Astrocyte (in vitro differentiated cells and primary cell): ENCODE measurements around the gene IGSF21. TPM values are rescaled to one million over a fixed set of nuclear protein-coding genes. Genes with fewer than 3 reads are reported as not detected.

ENCODE experiments used
- DNase-seq: peaks from one replicate; pipeline ENCODE4 v3.0.0-alpha.2; 2010; ENCODE audit warnings: low read depth
- FAIRE-seq: peaks from 2 replicates; lab custom pipeline; 2011; peaks lifted over from hg19 to GRCh38; lab: Jason Lieb, UNC
- H2AFZ ChIP-seq: 2 replicates; pipeline ENCODE4 v1.6.0; 2012; ENCODE audit warnings: low read depth, low read length, inconsistent platforms
- H3K27ac ChIP-seq: 2 replicates; pipeline ENCODE4 v1.5.1; 2011; ENCODE audit warnings: low read depth, low read length, inconsistent platforms
- H3K27me3 ChIP-seq: 2 replicates; pipeline ENCODE4 v1.6.0; 2011; ENCODE audit warnings: low read length, inconsistent platforms; ENCODE audit not compliant: insufficient read depth
- H3K36me3 ChIP-seq: 2 replicates; pipeline ENCODE4 v1.5.1; 2011; ENCODE audit warnings: low read length, inconsistent platforms; ENCODE audit not compliant: insufficient read depth
- H3K4me1 ChIP-seq: 2 replicates; pipeline ENCODE4 v1.5.1; 2011; ENCODE audit warnings: low read length, inconsistent platforms; ENCODE audit not compliant: insufficient read depth
- H3K4me2 ChIP-seq: 2 replicates; pipeline ENCODE4 v1.6.0; 2012; ENCODE audit warnings: low read length, inconsistent platforms
- H3K4me3 ChIP-seq: 2 replicates; pipeline ENCODE4 v1.5.1; 2011; ENCODE audit warnings: low read depth, mild to moderate bottlenecking, low read length, inconsistent platforms; ENCODE audit not compliant: insufficient read depth
- H3K79me2 ChIP-seq: 2 replicates; pipeline ENCODE4 v1.6.0; 2012; ENCODE audit warnings: mild to moderate bottlenecking, low read length, inconsistent platforms; ENCODE audit not compliant: insufficient read depth
- H3K9ac ChIP-seq: 2 replicates; pipeline ENCODE4 v1.6.0; 2012; ENCODE audit warnings: mild to moderate bottlenecking, low read length, inconsistent platforms
- H3K9me3 ChIP-seq: 2 replicates; pipeline ENCODE4 v1.5.1; 2012; ENCODE audit warnings: low read depth, mild to moderate bottlenecking, low read length, inconsistent platforms; ENCODE audit not compliant: insufficient read depth
- H4K20me1 ChIP-seq: 2 replicates; pipeline ENCODE4 v1.6.0; 2012; ENCODE audit warnings: low read length, inconsistent platforms; ENCODE audit not compliant: insufficient read depth
- H3K27ac Mint-ChIP-seq: one replicate; pipeline ENCODE4 v1.8.0; 2021; ENCODE audit warnings: mild to moderate bottlenecking, mixed read lengths; ENCODE audit not compliant: unreplicated experiment
- H3K27me3 Mint-ChIP-seq: one replicate; pipeline ENCODE4 v1.8.0; 2021; ENCODE audit warnings: low read depth, mixed read lengths; ENCODE audit not compliant: unreplicated experiment
- H3K36me3 Mint-ChIP-seq: one replicate; pipeline ENCODE4 v1.8.0; 2021; ENCODE audit warnings: low read depth, mixed read lengths; ENCODE audit not compliant: unreplicated experiment
- H3K4me1 Mint-ChIP-seq: one replicate; pipeline ENCODE4 v1.8.0; 2021; ENCODE audit warnings: low read depth, mixed read lengths; ENCODE audit not compliant: unreplicated experiment
- H3K4me3 Mint-ChIP-seq: one replicate; pipeline ENCODE4 v1.8.0; 2021; ENCODE audit warnings: mild to moderate bottlenecking, moderate library complexity, mixed read lengths; ENCODE audit not compliant: unreplicated experiment
- H3K9me3 Mint-ChIP-seq: one replicate; pipeline ENCODE4 v1.8.0; 2021; ENCODE audit warnings: mild to moderate bottlenecking, mixed read lengths; ENCODE audit not compliant: unreplicated experiment
- EZH2 ChIP-seq: IDR thresholded peaks from 2 replicates; pipeline ENCODE4 v1.6.1; 2012; ENCODE audit warnings: mild to moderate bottlenecking, low read length, inconsistent platforms; ENCODE audit not compliant: insufficient read depth
- total RNA-seq: library from RNA; stranded (reverse); gene quantifications from 2 replicates; pipeline ENCODE4 v1.2.1, GENCODE V29; 2021
- TF ChIP-seq, protein P1 (sequence below): IDR thresholded peaks from 2 replicates; pipeline ENCODE4 v1.5.1; 2011; ENCODE audit warnings: low read depth, mild to moderate bottlenecking, inconsistent platforms, low read length, moderate library complexity; ENCODE audit not compliant: insufficient read depth

The IGSF21 gene
- total RNA-seq, 1 donor from 2014 or later: not detected

DNA sequence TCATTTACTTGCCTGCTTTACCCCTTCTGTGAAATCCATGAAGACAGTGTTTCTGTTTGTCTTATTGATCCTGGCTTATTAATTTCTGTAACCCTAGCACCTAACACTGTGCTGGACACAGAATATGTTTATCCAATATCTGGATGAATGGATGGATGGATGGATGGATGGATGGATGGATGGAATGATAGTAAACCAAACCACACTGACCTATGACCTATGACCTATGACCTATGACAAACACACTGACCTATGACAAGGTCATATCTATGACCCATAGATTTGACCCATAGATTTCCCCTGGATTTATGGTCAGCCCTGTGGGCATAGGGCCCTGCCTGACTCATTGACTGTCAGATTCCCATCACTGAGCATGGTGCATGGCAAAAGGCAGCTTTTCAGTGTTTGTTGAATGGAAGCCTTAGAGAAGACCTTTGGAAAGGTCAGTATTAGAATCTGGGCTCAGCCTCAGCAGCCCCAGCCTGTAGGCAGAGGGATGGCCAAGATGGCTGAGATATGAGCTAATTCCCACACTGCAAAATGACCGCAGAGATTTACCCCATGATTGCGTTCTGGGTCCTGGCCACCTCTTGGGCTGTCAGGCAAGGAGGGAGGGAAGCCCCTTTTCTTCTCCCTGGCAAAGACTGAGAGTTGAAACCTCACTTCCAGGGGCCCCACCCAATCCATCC lies 24.6 kb downstream of the IGSF21 start:
- Mint-ChIP-seq H3K27me3 (peaks cover 61% of the 10 kb centered on the region), H3K4me1 (no peaks in the 10 kb centered on the region), H3K36me3 (no peaks in the 10 kb centered on the region), H3K27ac (no peak overlapping the region), H3K4me3 (no peak overlapping the region), H3K9me3 (peaks cover 2% of the 10 kb centered on the region)
- Histone ChIP-seq H4K20me1 (no peaks in the 10 kb centered on the region), H3K9me3 (no peaks in the 10 kb centered on the region), H3K4me1 (no peaks in the 10 kb centered on the region), H3K79me2 (no peaks in the 10 kb centered on the region), H3K4me2 (no peak overlapping the region), H3K4me3 (no peak overlapping the region), H3K36me3 (no peaks in the 10 kb centered on the region), H3K9ac (no peak overlapping the region), H3K27ac (no peak overlapping the region), H3K27me3 (peaks cover 4% of the 10 kb centered on the region), H2AFZ (no peak overlapping the region)
- FAIRE-seq (no peak), DNase-seq (no peak)
- TF ChIP-seq, protein P1, sequence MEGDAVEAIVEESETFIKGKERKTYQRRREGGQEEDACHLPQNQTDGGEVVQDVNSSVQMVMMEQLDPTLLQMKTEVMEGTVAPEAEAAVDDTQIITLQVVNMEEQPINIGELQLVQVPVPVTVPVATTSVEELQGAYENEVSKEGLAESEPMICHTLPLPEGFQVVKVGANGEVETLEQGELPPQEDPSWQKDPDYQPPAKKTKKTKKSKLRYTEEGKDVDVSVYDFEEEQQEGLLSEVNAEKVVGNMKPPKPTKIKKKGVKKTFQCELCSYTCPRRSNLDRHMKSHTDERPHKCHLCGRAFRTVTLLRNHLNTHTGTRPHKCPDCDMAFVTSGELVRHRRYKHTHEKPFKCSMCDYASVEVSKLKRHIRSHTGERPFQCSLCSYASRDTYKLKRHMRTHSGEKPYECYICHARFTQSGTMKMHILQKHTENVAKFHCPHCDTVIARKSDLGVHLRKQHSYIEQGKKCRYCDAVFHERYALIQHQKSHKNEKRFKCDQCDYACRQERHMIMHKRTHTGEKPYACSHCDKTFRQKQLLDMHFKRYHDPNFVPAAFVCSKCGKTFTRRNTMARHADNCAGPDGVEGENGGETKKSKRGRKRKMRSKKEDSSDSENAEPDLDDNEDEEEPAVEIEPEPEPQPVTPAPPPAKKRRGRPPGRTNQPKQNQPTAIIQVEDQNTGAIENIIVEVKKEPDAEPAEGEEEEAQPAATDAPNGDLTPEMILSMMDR: no peak
- TF ChIP-seq EZH2: no peak

GRCh38 chr1:18132711-18133541 lies 25.3 kb downstream of the IGSF21 start:
- H3K4me3 Mint-ChIP-seq: no peak overlapping the region
- Histone ChIP-seq H4K20me1 (no peaks in the 10 kb centered on the region), H2AFZ (no peak overlapping the region), H3K4me3 (no peak overlapping the region), H3K27me3 (peaks cover 4% of the 10 kb centered on the region), H3K4me1 (no peaks in the 10 kb centered on the region), H3K4me2 (no peak overlapping the region), H3K79me2 (no peaks in the 10 kb centered on the region), H3K36me3 (no peaks in the 10 kb centered on the region), H3K27ac (no peak overlapping the region), H3K9me3 (no peaks in the 10 kb centered on the region), H3K9ac (no peak overlapping the region)
- no peaks in the 10 kb centered on the region for H3K36me3 Mint-ChIP-seq
- TF ChIP-seq, protein P1: no peak
- TF ChIP-seq EZH2: no peak
- H3K4me1 Mint-ChIP-seq: no peaks in the 10 kb centered on the region
- peaks cover 2% of the 10 kb centered on the region for H3K9me3 Mint-ChIP-seq
- FAIRE-seq: no peak
- peaks cover 59% of the 10 kb centered on the region for H3K27me3 Mint-ChIP-seq
- no peak overlapping the region for H3K27ac Mint-ChIP-seq
- no peak for DNase-seq
